Astrocyte of the cerebellum (primary cell): Measurements from ENCODE around the gene CHFR.
A peak's percentile ranks its signal among the peaks of the same experiment; 100 is the strongest.
"Not testable (repeated sequence)": the region's sequence is repeated elsewhere in the genome, so short reads cannot be mapped to it uniquely, and the experiment has no call there.

Experiments used
- DNase-seq: peaks from one replicate; pipeline ENCODE4 v3.0.0-alpha.2; 2011; ENCODE audit warnings: low read depth
- H3K4me3 ChIP-seq: 2 replicates; pipeline ENCODE4 v1.5.1; 2011; ENCODE audit warnings: mild to moderate bottlenecking, low read depth, low read length, moderate library complexity
- CTCF ChIP-seq: IDR thresholded peaks from 2 replicates; pipeline ENCODE4 v1.5.1; 2012; ENCODE audit warnings: low read length, low read depth, moderate library complexity, mild to moderate bottlenecking; ENCODE audit errors: missing control alignments
- in situ Hi-C: cut with HindIII; loops from 2 replicates; pipeline ENCODE4 v1.10.0; 2017; ENCODE audit warnings: low sequenced_read_pairs

The CHFR gene

GRCh38 chr12:132813443-132813842 lies 74.0 kb downstream of the CHFR start:
- no peak overlapping the region for H3K4me3 ChIP-seq
- DNase-seq, result no peak
- no peak for TF ChIP-seq CTCF
- in situ Hi-C loops, result loop anchor here (5.0 kb wide), 1 partner anchor 76 kb away; no protein-coding TSS in a partner anchor

DNA sequence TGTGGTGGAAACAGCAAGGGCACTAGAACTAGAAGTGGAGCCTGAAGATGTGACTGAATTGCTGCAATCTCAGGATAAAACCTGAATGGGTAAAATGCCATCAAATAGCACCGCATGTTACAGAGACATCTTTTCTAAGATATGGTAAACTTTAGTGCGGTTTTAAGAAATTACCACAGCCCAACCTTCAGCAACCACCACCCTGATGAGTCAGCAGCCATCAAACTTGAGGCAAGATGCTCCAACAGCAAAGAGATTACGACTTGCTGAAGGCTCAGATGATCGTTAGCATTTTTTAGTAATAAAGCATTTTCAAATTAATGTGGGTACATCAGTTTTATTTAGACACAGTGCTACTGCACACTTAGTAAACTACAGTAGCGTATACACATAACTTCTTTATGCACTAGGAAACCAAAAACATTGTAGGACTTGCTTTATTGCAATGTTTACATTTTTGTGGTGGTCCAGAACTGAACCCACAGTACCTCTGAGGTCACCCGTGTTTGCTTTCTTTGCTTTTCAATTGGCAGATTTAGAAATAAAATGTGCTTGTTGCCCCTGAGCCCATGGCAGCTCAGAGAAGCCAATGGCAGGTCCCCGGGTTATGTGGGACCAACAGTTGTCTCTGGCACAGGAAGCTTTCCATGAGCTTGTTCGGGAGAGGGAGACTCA lies 74.6 kb downstream of the CHFR start:
- in situ Hi-C loops, result loop anchor here (5.0 kb wide), 1 partner anchor 75 kb away; no protein-coding TSS in a partner anchor
- no peak for TF ChIP-seq CTCF
- DNase-seq, result peak; percentile 31
- no peak overlapping the region for H3K4me3 ChIP-seq

DNA sequence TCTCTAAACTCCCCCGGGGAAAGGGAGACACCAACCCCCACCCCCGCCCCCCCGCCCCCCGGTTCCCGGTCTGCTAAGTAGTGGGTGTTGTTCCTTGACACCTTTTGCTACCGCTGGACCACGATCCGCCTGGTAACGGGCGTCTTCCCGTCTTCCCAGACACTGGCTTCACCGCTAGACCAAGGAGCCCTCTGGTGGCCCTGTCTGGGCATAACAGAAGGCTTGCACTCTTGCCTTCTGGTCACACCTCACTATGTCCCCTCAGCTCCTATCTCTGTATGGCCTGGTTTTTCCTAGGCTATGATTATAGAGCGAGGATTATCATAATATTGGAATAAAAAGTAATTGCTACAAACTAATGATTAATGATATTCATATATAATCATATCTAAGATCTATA lies 78.0 kb downstream of the CHFR start:
- in situ Hi-C loops, H3K4me3 ChIP-seq, DNase-seq: not testable (repeated sequence)
- TF ChIP-seq CTCF, result peak; percentile 28

DNA sequence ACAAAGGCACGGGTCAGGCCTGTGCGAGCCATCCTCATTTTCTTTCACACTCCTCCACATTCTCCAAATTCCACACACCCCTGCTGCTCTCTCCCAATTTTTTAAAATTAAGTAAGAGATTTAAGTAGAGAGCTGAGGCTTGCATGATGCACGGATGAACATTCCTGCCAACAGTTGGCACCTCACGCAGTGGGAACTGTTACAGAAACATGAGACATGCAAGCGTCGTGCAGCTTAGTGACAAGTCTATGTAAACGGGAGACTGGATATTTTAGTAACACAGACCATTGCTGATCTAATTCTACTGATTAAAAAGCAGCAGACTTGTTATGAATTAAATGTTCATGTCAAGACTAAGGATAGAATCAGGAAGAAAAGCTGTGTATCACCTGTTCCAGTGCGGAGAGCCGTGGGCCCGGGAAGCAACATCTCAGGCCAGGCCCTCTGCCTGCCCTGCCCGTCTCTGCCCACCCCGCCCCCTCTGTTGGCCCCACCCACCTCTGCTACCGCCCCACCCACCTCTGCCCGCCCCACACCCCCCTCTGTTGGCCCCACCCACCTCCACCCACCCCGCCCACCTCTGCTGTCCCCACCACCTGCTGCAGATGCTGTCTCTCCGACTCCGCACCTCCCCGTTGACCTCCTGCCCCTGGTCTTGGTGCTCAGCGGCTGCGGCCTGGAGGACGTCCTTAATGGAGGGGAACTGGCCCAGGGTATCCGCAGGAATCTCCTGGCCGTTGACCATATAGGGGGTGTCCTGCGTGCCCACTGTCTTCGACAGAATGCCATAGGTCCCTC lies 79.9 kb downstream of the CHFR start:
- in situ Hi-C loops, result no loop called here
- DNase-seq, result no peak
- no peak overlapping the region for H3K4me3 ChIP-seq
- TF ChIP-seq CTCF, result no peak

DNA sequence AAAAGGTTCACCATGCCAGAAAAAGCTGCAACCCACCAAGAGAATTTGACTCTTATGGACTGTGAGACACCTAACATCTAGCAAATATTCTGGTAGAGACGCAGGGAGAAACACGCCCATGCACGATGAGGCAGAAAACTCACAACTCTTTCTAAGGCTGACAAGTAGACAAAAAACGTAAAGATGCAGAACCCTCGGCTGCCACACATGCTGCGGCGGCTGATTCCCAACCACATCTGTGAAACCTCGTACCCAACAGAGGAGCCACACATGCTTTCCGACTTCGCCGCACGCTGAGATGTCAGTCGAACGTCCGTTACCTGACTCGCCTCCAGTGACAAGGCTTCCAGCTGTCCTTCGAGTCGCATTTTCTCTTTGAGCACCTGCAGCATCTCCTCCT lies 80.5 kb downstream of the CHFR start:
- DNase-seq, result no peak
- H3K4me3 ChIP-seq, result no peak overlapping the region
- in situ Hi-C loops, result no loop called here
- TF ChIP-seq CTCF, result no peak

GRCh38 chr12:132804426-132804861 lies 83.0 kb downstream of the CHFR start:
- no peak for DNase-seq
- TF ChIP-seq CTCF, result no peak
- H3K4me3 ChIP-seq, result no peak overlapping the region
- in situ Hi-C loops, result no loop called here
